ENCODE results near the gene BIRC7. TPM values are rescaled to one million over a fixed set of nuclear protein-coding genes. Genes with fewer than 3 reads are reported as not detected.

BIRC7 gene
- total RNA-seq, 1 experiment from 2014 or later = not detected

DNA sequence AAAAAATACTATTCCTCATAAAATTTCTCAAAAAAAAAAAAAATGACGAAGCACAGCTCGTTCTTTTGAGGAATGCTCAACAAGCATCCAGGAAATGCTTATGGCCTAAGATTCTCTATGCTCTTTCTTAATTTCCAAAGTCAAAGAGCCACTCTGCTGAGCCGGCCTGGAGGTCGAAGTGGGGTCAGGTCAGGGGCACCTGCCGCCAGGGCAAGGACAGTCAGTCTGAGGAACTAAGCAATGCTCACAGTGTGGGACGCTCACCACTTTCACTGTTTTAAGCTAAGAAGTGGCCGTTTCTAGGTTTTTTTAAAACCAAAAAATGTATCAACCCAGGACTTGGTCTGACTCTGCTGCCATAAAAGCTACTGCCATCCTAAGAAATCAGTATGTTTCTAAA, 37.1 kb upstream of the BIRC7 start:
- Mint-ChIP-seq H3K4me1 (ENCODE audit: insufficient read depth, unreplicated experiment) (no peaks in the 10 kb centered on the region), H3K36me3 (ENCODE audit: insufficient read depth, unreplicated experiment) (peaks cover 78% of the 10 kb centered on the region), H3K27me3 (ENCODE audit: insufficient read depth, unreplicated experiment) (no peaks in the 10 kb centered on the region), H3K27ac (ENCODE audit: low read depth, unreplicated experiment) (no peak overlapping the region), H3K4me3 (ENCODE audit: unreplicated experiment) (no peak overlapping the region), H3K9me3 (ENCODE audit: unreplicated experiment) (no peaks in the 10 kb centered on the region)
- DNase-seq (ENCODE audit: unreplicated experiment) = no peak
- POLR2A ChIA-PET = interaction anchor here (1.2 to 2.4 kb wide), 3 partner anchors 14 to 18 kb away, joined by 3 to 8 read pairs (median 7); no protein-coding TSS in a partner anchor
- no TSS peak for BruUV-seq (replicated peaks)
- CTCF ChIA-PET = interaction anchor here (0.6 to 1.4 kb wide), 8 partner anchors 8 to 609 kb away, joined by 3 to 4 read pairs (median 3); no protein-coding TSS in a partner anchor
- TF ChIP-seq, protein P1, sequence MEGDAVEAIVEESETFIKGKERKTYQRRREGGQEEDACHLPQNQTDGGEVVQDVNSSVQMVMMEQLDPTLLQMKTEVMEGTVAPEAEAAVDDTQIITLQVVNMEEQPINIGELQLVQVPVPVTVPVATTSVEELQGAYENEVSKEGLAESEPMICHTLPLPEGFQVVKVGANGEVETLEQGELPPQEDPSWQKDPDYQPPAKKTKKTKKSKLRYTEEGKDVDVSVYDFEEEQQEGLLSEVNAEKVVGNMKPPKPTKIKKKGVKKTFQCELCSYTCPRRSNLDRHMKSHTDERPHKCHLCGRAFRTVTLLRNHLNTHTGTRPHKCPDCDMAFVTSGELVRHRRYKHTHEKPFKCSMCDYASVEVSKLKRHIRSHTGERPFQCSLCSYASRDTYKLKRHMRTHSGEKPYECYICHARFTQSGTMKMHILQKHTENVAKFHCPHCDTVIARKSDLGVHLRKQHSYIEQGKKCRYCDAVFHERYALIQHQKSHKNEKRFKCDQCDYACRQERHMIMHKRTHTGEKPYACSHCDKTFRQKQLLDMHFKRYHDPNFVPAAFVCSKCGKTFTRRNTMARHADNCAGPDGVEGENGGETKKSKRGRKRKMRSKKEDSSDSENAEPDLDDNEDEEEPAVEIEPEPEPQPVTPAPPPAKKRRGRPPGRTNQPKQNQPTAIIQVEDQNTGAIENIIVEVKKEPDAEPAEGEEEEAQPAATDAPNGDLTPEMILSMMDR (IDR thresholded peaks at IDR 0.05; ENCODE audit: unreplicated experiment) = no peak
- intact Hi-C loops (cut with micrococcal nuclease) = no loop called here

- Mint-ChIP-seq H3K9me3 (ENCODE audit: unreplicated experiment) (no peaks in the 10 kb centered on the region), H3K4me1 (ENCODE audit: insufficient read depth, unreplicated experiment) (peaks cover 11% of the 10 kb centered on the region), H3K27me3 (ENCODE audit: insufficient read depth, unreplicated experiment) (no peaks in the 10 kb centered on the region), H3K27ac (ENCODE audit: low read depth, unreplicated experiment) (no peak overlapping the region), H3K36me3 (ENCODE audit: insufficient read depth, unreplicated experiment) (peaks cover 80% of the 10 kb centered on the region), H3K4me3 (ENCODE audit: unreplicated experiment) (no peak overlapping the region)
- POLR2A ChIA-PET = no interaction called here
- no TSS peak for BruUV-seq (replicated peaks)
- TF ChIP-seq, protein P1 (IDR thresholded peaks at IDR 0.05; ENCODE audit: unreplicated experiment) = no peak
- DNase-seq (ENCODE audit: unreplicated experiment) = no peak
- CTCF ChIA-PET = no interaction called here
- intact Hi-C loops (cut with micrococcal nuclease) = no loop called here
Observed at GRCh38 chr20:63202021-63202420, 33.7 kb upstream of the BIRC7 start.

DNA sequence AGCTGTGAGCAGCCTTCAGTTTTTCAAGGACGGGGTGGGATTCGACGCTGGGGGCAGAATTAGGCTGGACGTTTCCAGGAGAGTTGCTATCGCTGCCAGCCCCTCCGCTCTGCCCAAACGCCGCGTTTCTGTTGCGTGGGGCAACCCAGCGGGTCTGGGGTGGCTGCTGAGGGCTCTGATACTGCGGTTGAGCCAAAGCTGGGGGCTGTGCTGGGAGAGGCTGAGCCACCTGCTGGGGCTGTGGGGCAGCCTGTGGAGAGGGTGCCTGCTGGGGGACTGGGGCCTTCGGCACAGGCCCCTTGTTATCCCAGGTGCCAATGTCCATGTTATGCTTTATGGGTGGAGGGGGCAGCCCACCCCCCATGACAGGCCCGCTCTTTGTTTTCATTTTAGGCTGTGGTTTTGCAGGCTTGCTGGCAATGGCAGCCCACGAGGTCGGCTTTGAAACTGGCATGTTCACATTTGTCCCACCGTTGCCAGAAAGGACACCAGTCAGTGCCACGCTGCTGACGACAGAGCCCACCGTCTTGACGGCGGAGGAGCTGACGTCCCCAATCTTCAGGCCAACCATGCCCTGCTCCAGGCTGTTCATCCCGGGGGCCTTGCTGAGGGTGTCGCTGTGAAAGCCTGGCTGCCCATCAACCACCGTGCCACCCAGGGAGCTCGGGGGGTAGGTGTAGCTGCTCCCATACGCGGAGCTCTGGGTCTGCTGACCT, 32.7 kb upstream of the BIRC7 start:
- no peak overlapping the region for H3K4me3 Mint-ChIP-seq (ENCODE audit: unreplicated experiment)
- no peak overlapping the region for H3K27ac Mint-ChIP-seq (ENCODE audit: low read depth, unreplicated experiment)
- no peak for DNase-seq (ENCODE audit: unreplicated experiment)
- intact Hi-C loops (cut with micrococcal nuclease) = no loop called here
- no TSS peak for BruUV-seq (replicated peaks)
- no peaks in the 10 kb centered on the region for H3K9me3 Mint-ChIP-seq (ENCODE audit: unreplicated experiment)
- TF ChIP-seq, protein P1 (IDR thresholded peaks at IDR 0.05; ENCODE audit: unreplicated experiment) = no peak
- POLR2A ChIA-PET = interaction anchor here (1.6 kb wide), 1 partner anchor 12 kb away, joined by 8 read pairs; no protein-coding TSS in a partner anchor
- peaks cover 11% of the 10 kb centered on the region for H3K4me1 Mint-ChIP-seq (ENCODE audit: insufficient read depth, unreplicated experiment)
- no peaks in the 10 kb centered on the region for H3K27me3 Mint-ChIP-seq (ENCODE audit: insufficient read depth, unreplicated experiment)
- CTCF ChIA-PET = interaction anchor here (0.7 to 4.3 kb wide), 6 partner anchors 10 to 32 kb away, joined by 3 to 20 read pairs (median 4); partner anchors contain the start of genes BIRC7 and YTHDF1
- H3K36me3 Mint-ChIP-seq (ENCODE audit: insufficient read depth, unreplicated experiment) = peaks cover 88% of the 10 kb centered on the region

DNA sequence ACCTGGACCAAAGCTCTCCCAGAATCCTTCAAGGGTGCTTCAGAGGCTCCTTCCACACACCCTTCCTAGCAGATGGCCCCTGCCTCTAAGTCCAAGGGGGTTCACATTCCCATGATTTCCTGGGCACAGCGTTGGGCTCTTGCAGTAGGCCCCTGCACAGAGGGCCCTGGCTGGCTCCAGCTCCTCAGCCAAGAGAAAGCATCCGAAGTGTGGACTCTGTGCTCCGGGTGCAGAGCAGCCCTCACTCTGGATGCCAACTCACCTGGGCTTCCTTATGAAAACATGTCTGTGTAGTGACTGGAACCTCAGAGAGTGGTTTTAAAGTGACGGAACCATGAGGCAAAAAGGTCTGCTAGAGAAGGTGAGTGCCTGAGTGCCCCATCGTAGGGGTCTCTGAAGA, 31.3 kb upstream of the BIRC7 start:
- DNase-seq (ENCODE audit: unreplicated experiment) = no peak
- BruUV-seq (replicated peaks) = no TSS peak
- Mint-ChIP-seq H3K9me3 (ENCODE audit: unreplicated experiment) (no peaks in the 10 kb centered on the region), H3K4me1 (ENCODE audit: insufficient read depth, unreplicated experiment) (peaks cover 11% of the 10 kb centered on the region), H3K4me3 (ENCODE audit: unreplicated experiment) (no peak overlapping the region), H3K36me3 (ENCODE audit: insufficient read depth, unreplicated experiment) (peaks cover 87% of the 10 kb centered on the region), H3K27me3 (ENCODE audit: insufficient read depth, unreplicated experiment) (no peaks in the 10 kb centered on the region), H3K27ac (ENCODE audit: low read depth, unreplicated experiment) (no peak overlapping the region)
- TF ChIP-seq, protein P1 (IDR thresholded peaks at IDR 0.05; ENCODE audit: unreplicated experiment) = no peak
- CTCF ChIA-PET = interaction anchor here (1.5 to 4.3 kb wide), 3 partner anchors 9 to 31 kb away, joined by 3 to 20 read pairs (median 3); partner anchors contain the start of gene BIRC7
- intact Hi-C loops (cut with micrococcal nuclease) = no loop called here
- POLR2A ChIA-PET = interaction anchor here (1.6 kb wide), 1 partner anchor 10 kb away, joined by 8 read pairs; no protein-coding TSS in a partner anchor
